Epidermal melanocyte (primary cell): ENCODE data around the gene HDAC10.

Experiments
- DNase-seq: peaks from one replicate; pipeline ENCODE4 v3.0.0; 2011; ENCODE audit warnings: low spot score; ENCODE audit not compliant: insufficient read length

The HDAC10 gene

DNA sequence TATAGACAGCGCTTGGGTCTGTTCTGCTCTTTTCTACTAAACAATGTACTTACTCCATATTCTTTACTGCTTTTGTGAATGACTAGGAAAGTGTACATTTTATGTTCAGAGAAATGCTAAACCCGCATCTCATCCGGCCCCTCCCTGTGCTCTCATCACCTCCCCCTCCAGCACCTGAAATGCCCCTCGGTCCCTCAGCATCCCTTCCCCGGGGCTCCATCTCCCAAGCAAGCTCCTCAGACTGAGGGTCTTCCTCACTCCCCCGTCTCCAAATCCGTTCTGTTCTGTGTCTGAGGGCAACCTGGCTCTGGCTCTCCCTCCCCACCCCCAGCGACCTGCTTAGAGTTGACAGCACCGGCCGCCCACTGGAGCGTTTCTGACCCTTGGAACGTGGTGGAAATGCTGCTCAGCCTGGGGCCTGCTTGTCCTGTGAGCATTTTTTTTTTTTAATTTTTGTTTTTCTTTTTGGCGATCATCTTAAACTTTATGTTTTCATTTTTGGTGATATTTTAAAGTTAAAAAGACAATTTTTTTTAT is 48.9 kb downstream of the HDAC10 start:
- DNase-seq = no peak

DNA sequence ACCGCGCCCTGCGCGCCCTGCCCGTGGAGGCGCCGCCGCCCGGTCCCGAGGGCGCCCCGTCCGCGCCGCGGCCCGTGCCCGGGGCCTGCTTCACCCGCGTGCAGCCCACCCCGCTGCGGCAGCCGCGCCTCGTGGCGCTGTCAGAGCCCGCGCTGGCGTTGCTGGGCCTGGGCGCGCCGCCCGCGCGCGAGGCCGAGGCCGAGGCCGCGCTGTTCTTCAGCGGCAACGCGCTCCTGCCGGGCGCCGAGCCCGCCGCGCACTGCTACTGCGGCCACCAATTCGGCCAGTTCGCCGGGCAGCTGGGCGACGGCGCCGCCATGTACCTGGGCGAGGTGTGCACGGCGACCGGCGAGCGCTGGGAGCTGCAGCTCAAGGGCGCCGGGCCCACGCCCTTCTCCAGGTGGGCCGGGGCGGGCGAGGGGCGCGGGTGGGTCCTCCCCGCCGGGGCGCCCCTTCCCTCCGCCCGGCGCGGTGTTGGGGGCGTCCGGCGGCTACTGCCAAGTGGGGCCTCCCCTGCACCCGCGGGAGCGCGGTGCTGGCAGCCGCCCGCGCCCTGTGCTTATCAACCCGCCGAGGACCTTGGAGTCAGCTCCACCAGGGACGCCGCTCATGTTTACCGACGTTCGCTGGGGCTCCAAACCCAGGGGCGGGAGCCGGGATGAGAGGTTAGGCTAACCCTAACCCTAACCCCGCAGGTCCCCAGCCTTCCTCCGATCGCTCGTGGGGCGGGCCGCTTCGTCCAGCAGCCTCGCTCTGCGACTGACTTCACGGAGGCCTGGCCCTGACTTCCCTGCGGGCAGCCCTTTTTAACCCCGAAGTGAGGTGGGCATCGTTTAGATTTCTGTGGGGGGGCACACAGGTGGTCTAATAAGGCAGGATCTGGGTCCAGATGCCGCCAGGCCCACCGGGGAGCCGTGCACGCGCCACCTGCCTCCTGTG is 49.6 kb downstream of the HDAC10 start:
- DNase-seq = peak; percentile 55

DNA sequence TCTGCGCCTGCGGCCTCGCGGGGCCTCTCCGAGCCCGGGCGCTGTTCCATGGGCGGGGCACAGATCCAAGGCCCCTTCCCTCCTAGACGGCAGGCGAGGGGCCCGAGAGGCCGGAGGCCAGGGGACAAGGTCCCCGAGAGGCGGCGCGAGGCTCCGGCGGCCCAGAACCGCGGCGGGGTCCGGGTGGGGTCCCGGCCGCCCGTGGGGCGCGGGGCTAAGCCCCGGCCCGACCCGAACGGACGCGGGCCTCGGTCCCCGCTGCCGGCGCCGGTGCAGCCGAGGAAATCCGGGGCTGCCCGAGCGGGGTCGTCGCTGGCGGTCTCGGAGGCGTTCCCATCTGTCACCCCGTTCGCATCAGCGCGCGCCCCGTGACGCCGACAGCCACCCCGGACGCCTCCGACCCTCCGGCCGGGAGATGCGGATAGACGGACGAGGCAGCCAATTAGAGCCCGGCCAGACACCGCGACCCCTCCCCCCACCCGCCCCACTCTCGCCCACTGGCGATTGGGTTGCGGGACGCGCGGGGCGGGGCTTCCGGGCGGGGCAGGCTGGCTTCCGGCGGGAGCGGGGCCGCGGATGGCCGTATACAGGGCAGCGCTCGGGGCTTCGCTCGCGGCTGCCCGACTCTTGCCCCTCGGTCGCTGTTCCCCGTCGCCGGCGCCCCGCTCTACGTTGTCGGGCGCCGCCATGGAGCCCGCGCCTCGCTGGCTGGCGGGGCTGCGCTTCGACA is 50.4 kb downstream of the HDAC10 start, which contains the start of gene SELENOO:
SELENOO (plus strand) TSS at position 551 of the 730 bp plus-strand sequence; CDS start at position 577, 26 bp downstream.
- peak; percentile 100 for DNase-seq

- DNase-seq = no peak
These were observed 51.1 kb downstream of the HDAC10 start for GRCh38 chr22:50199829-50200460.

GRCh38 chr22:50199251-50199721 is 51.8 kb downstream of the HDAC10 start:
- DNase-seq = no peak

- DNase-seq = no peak
These were observed 52.4 kb downstream of the HDAC10 start for GRCh38 chr22:50198624-50199017.

GRCh38 chr22:50197856-50198623 is 53.0 kb downstream of the HDAC10 start:
- DNase-seq = no peak

- no peak for DNase-seq
These were observed 53.9 kb downstream of the HDAC10 start for GRCh38 chr22:50197000-50197800.

DNA sequence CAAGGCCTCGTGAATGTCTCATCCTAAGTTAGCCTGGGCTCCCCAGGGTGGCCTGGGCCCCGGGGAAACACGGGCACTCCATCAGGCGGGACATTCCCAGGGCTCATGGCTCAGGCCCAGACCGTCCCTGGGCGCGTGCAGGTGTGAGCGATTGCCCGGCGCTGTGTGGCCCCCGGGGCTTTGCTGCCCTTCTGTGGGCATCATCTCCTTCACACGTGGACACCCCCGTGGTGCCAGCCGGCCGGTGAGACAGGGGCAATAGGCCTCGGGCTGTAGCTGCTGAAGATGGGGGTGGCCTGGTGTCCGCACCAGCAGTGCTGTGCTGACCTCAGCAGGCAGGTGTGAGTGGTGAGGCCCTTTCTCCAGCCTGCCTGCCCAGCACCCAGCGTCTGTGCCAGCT is 54.8 kb downstream of the HDAC10 start:
- no peak for DNase-seq
